ENCODE results near the gene RNLS.

DNA sequence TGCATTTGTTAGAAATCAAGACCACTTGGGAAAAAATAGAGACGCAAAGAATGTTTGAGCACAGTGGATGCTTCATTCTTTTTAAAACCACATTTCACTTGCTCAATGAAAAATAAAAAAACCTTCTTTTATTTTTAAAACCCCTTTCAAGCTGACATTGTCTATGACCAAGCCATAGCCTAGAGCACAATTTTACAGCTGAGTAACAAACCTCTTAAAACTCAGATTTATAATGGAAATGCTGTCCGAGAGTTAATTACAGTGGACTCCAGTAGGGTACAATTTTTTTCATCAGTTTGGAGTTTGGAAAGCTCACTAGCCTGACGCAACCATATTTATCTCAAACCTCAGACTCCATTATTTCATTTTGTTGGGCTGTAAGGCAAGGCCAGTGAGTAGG, 116.3 kb downstream of the RNLS start:
- TF ChIP-seq POLR2A (IDR thresholded peaks at IDR 0.05): no peak
- TF ChIP-seq, protein P1, sequence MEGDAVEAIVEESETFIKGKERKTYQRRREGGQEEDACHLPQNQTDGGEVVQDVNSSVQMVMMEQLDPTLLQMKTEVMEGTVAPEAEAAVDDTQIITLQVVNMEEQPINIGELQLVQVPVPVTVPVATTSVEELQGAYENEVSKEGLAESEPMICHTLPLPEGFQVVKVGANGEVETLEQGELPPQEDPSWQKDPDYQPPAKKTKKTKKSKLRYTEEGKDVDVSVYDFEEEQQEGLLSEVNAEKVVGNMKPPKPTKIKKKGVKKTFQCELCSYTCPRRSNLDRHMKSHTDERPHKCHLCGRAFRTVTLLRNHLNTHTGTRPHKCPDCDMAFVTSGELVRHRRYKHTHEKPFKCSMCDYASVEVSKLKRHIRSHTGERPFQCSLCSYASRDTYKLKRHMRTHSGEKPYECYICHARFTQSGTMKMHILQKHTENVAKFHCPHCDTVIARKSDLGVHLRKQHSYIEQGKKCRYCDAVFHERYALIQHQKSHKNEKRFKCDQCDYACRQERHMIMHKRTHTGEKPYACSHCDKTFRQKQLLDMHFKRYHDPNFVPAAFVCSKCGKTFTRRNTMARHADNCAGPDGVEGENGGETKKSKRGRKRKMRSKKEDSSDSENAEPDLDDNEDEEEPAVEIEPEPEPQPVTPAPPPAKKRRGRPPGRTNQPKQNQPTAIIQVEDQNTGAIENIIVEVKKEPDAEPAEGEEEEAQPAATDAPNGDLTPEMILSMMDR (IDR thresholded peaks at IDR 0.05): no peak
